GM06990 (cell line): Measurements from ENCODE around the gene WASHC2C.
"Not testable (repeated sequence)": the region's sequence is repeated elsewhere in the genome, so short reads cannot be mapped to it uniquely, and the experiment has no call there.

Experiments used
- DNase-seq: peaks from one replicate; pipeline ENCODE4 v3.0.0-alpha.2; 2011; ENCODE audit not compliant: insufficient read length; ENCODE audit errors: extremely low read depth
- H3K27me3 ChIP-seq: replicated peaks from 2 replicates; pipeline ENCODE4 v1.6.0; 2011; ENCODE audit warnings: low read length; ENCODE audit not compliant: control insufficient read depth, insufficient read depth
- H3K36me3 ChIP-seq: 2 replicates; pipeline ENCODE4 v1.5.1; 2011; ENCODE audit warnings: low read length; ENCODE audit not compliant: control insufficient read depth, insufficient read depth
- H3K4me3 ChIP-seq: replicated peaks from 2 replicates; pipeline ENCODE4 v1.5.1; 2011; ENCODE audit warnings: low read depth, mild to moderate bottlenecking, control low read depth, low read length
- CTCF ChIP-seq: IDR thresholded peaks from 2 replicates; pipeline ENCODE4 v1.5.1; 2011; ENCODE audit warnings: low read length, control low read depth, mild to moderate bottlenecking, inconsistent platforms; ENCODE audit not compliant: insufficient read depth, poor library complexity, severe bottlenecking

The WASHC2C gene

GRCh38 chr10:45726703-45727420, at the start of gene WASHC2C:
TSS of gene WASHC2C (plus strand) at chr10:45727266. CDS start at chr10:45727318, 52 bp downstream.
- H3K36me3 ChIP-seq, H3K27me3 ChIP-seq: not testable (repeated sequence)
- H3K4me3 ChIP-seq: peak within 1 kb of the TSS; percentile 78
- peak; percentile 85 for DNase-seq

- not testable (repeated sequence) for DNase-seq, H3K4me3 ChIP-seq, H3K36me3 ChIP-seq, H3K27me3 ChIP-seq
Observed at GRCh38 chr10:45678467-45678866, 48.6 kb upstream of the WASHC2C start.

- not testable (repeated sequence) for DNase-seq
Observed at GRCh38 chr10:45710200-45710796, 16.8 kb upstream of the WASHC2C start.

GRCh38 chr10:45711223-45711622, 15.8 kb upstream of the WASHC2C start:
- DNase-seq, H3K4me3 ChIP-seq, H3K27me3 ChIP-seq, H3K36me3 ChIP-seq: not testable (repeated sequence)

More at GRCh38 chr10:45710200-45710796, 16.8 kb upstream of the WASHC2C start:
- not testable (repeated sequence) for H3K27me3 ChIP-seq, H3K4me3 ChIP-seq, H3K36me3 ChIP-seq

GRCh38 chr10:45717053-45717452, 10.0 kb upstream of the WASHC2C start:
- not testable (repeated sequence) for H3K4me3 ChIP-seq, H3K27me3 ChIP-seq, DNase-seq, H3K36me3 ChIP-seq

- H3K36me3 ChIP-seq, DNase-seq, H3K27me3 ChIP-seq, H3K4me3 ChIP-seq: not testable (repeated sequence)
Observed at GRCh38 chr10:45717642-45718041, 9.4 kb upstream of the WASHC2C start.

- DNase-seq, H3K27me3 ChIP-seq, H3K36me3 ChIP-seq, H3K4me3 ChIP-seq: not testable (repeated sequence)
Observed at GRCh38 chr10:45721503-45721902, 5.6 kb upstream of the WASHC2C start.

- not testable (repeated sequence) for H3K27me3 ChIP-seq, H3K4me3 ChIP-seq, DNase-seq, H3K36me3 ChIP-seq
Observed at GRCh38 chr10:45723851-45724250, 3.2 kb upstream of the WASHC2C start.

GRCh38 chr10:45727421-45727965, 427 bp downstream of the WASHC2C start:
- H3K4me3 ChIP-seq: peak overlapping the region; percentile 78
- not testable (repeated sequence) for H3K36me3 ChIP-seq, H3K27me3 ChIP-seq, DNase-seq

- H3K36me3 ChIP-seq, DNase-seq, H3K27me3 ChIP-seq, H3K4me3 ChIP-seq: not testable (repeated sequence)
Observed at GRCh38 chr10:45734449-45734848, 7.4 kb downstream of the WASHC2C start.

GRCh38 chr10:45734867-45735266, 7.8 kb downstream of the WASHC2C start:
- not testable (repeated sequence) for H3K27me3 ChIP-seq, DNase-seq, H3K36me3 ChIP-seq, H3K4me3 ChIP-seq
- peak; percentile 3 for TF ChIP-seq CTCF

- not testable (repeated sequence) for DNase-seq, H3K27me3 ChIP-seq, H3K36me3 ChIP-seq, H3K4me3 ChIP-seq
Observed at GRCh38 chr10:45741559-45741958, 14.5 kb downstream of the WASHC2C start.

GRCh38 chr10:45742014-45742413, 14.9 kb downstream of the WASHC2C start:
- not testable (repeated sequence) for H3K36me3 ChIP-seq, DNase-seq, H3K4me3 ChIP-seq, H3K27me3 ChIP-seq
